HG02798 (cell line): ENCODE measurements around the gene LHX6.

Experiments
- ATAC-seq: cut with Tn5 transposase; IDR thresholded peaks from one replicate; pipeline ENCODE4 v1.9.1; 2021; ENCODE audit warnings: mild to moderate bottlenecking; ENCODE audit not compliant: unreplicated experiment, poor library complexity

LHX6 gene

GRCh38 chr9:122239722-122240121 is 11.0 kb upstream of the LHX6 start:
- ATAC-seq: no peak

GRCh38 chr9:122236681-122237080 is 7.9 kb upstream of the LHX6 start:
- ATAC-seq: no peak

- ATAC-seq: no peak
These were observed 5.4 kb upstream of the LHX6 start for GRCh38 chr9:122234022-122234748.

GRCh38 chr9:122232796-122233306 is 4.1 kb upstream of the LHX6 start:
- no peak for ATAC-seq

- no peak for ATAC-seq
These were observed 704 bp upstream of the LHX6 start for GRCh38 chr9:122229485-122229837.

GRCh38 chr9:122228191-122228567 is 578 bp downstream of the LHX6 start:
- no peak for ATAC-seq

- ATAC-seq: no peak
These were observed 1.2 kb downstream of the LHX6 start for GRCh38 chr9:122227575-122227900.

GRCh38 chr9:122226758-122227574 is 1.8 kb downstream of the LHX6 start:
- no peak for ATAC-seq

- no peak for ATAC-seq
These were observed 2.5 kb downstream of the LHX6 start for GRCh38 chr9:122226142-122226757.

- no peak for ATAC-seq
These were observed 3.2 kb downstream of the LHX6 start for GRCh38 chr9:122225312-122226141.

- no peak for ATAC-seq
These were observed 5.3 kb downstream of the LHX6 start for GRCh38 chr9:122223435-122223834.

GRCh38 chr9:122222791-122223190 is 6.0 kb downstream of the LHX6 start:
- no peak for ATAC-seq

- ATAC-seq: no peak
These were observed 7.5 kb downstream of the LHX6 start for GRCh38 chr9:122221183-122221811.

- no peak for ATAC-seq
These were observed 8.0 kb downstream of the LHX6 start for GRCh38 chr9:122220673-122221182.

- ATAC-seq: no peak
These were observed 8.7 kb downstream of the LHX6 start for GRCh38 chr9:122219856-122220672.

- ATAC-seq: no peak
These were observed 9.6 kb downstream of the LHX6 start for GRCh38 chr9:122218935-122219855.

- ATAC-seq: no peak
These were observed 10.5 kb downstream of the LHX6 start for GRCh38 chr9:122218071-122218934.
